Measurements from ENCODE around the gene AADACL3.
"Not testable (repeated sequence)": the region's sequence is repeated elsewhere in the genome, so short reads cannot be mapped to it uniquely, and the experiment has no call there.

AADACL3 gene, protein sequence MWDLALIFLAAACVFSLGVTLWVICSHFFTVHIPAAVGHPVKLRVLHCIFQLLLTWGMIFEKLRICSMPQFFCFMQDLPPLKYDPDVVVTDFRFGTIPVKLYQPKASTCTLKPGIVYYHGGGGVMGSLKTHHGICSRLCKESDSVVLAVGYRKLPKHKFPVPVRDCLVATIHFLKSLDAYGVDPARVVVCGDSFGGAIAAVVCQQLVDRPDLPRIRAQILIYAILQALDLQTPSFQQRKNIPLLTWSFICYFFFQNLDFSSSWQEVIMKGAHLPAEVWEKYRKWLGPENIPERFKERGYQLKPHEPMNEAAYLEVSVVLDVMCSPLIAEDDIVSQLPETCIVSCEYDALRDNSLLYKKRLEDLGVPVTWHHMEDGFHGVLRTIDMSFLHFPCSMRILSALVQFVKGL

DNA sequence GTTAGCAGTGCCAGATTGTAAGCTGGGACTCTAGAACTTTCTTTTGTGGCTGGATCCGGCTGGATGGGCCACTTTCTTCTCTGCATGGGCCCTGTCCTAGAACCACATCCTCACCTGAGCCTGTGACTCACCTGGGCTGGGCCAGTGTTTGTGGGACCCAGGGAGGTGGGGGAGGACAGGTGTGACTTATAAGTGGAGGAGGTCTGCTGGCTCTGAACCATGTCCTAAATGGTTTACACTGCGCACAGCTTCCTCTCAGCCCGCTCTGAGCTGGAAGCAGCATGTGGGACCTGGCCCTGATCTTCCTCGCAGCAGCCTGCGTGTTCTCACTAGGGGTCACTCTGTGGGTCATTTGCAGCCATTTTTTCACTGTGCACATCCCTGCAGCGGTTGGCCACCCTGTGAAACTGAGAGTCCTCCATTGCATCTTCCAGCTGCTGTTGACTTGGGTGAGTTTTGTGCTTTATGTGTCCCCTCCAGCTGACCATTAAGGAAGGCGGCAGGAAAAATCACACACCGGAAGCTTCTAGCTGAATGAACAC is at the start of gene AADACL3:
Gene AADACL3 (plus strand): TSS at position 215 of the 542 bp plus-strand sequence. CDS start 67 bp downstream, at position 282.
- no peak for DNase-seq (ENCODE audit: low read depth in 2 of 2)

GRCh38 chr1:12666141-12666735 is 49.7 kb upstream of the AADACL3 start:
- DNase-seq (ENCODE audit: low read depth in 2 of 2): no peak

DNA sequence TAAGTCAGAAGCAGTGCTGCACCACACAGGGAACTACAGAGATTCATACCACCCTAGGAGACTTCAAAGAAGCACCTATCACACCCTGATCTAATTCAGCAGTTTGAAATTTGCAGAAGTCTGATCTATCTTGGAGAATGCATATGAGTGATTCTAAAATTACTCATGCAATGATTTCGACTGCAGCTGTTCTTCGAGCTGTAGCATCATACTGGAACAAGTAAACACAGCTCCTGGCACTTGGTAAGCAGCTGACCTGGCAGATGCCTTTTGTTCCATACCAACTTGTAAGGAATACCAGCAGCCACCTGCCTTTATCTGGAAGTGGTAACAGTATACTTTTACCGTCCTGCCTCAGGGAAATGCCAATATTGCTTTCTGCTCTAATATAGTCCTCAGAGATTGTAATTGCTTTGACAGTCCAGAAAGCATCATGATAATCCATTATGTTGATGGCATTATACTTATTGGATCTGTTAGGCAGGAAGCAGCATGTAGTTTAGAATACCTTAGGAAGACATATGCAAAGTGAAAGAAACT is 46.3 kb upstream of the AADACL3 start:
- no peak for DNase-seq (ENCODE audit: low read depth in 2 of 2)

DNA sequence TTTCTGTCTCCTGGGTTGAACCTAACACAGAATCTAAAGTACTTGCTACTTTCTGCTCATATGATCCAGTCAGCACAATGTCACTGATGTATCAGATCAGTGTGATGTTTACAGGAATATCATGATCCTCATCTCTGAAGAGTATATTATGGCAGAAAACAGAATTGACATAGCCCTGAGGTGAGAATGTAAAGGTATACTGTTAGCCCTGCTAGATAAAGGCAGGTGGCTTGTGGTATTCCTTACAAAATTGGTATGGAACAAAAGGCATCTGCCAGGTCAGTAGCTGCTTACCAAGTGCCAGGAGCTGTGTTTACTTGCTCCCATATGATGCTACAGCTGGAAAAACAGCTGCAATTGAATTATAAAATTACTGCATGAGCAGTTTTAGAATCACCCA is 41.6 kb upstream of the AADACL3 start:
- DNase-seq (ENCODE audit: low read depth in 2 of 2): no peak

DNA sequence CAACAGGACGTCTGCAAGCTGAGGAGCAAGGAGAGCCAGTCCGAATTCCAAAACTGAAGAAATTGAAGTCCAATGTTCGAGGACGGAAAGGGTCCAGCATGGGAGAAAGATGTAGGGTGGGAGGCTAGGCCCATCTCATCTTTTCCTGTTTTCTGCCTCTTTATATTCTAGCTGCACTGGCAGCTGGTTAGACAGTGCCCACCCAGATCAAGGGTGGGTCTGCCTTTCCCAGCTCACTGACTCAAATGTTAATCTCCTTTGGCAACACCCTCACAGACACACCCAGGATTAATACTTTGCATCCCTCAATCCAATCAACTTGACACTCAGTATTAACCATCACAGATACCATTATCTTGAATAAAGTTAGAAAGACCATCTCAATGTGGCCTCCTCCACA is 39.8 kb upstream of the AADACL3 start:
- DNase-seq (ENCODE audit: low read depth in 2 of 2): not testable (repeated sequence)

GRCh38 chr1:12677565-12677964 is 38.3 kb upstream of the AADACL3 start:
- DNase-seq (ENCODE audit: low read depth in 2 of 2): no peak

GRCh38 chr1:12678350-12678749 is 37.6 kb upstream of the AADACL3 start:
- no peak for DNase-seq (ENCODE audit: low read depth in 2 of 2)

DNA sequence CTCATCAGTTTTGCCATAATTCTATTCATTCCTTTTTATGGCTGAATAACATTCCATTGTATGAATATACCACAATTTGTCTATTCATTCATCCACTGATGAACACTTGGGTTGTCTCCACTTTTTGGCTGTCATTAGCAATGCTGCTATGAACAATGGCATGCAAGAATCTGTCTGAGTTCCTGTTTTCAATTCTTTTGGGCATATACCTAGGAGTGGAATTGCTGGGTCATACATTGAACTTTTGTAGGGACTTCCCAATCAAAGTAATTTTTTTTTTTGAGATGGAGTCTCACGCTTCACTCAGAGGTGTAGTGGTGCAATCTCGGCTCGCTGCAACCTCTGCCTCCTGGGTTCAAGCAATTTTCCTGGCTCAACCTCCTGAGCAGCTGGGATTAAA is 37.1 kb upstream of the AADACL3 start:
- DNase-seq (ENCODE audit: low read depth in 2 of 2): no peak

- no peak for DNase-seq (ENCODE audit: low read depth in 2 of 2)
These were observed 25.8 kb upstream of the AADACL3 start for GRCh38 chr1:12690156-12690555.

DNA sequence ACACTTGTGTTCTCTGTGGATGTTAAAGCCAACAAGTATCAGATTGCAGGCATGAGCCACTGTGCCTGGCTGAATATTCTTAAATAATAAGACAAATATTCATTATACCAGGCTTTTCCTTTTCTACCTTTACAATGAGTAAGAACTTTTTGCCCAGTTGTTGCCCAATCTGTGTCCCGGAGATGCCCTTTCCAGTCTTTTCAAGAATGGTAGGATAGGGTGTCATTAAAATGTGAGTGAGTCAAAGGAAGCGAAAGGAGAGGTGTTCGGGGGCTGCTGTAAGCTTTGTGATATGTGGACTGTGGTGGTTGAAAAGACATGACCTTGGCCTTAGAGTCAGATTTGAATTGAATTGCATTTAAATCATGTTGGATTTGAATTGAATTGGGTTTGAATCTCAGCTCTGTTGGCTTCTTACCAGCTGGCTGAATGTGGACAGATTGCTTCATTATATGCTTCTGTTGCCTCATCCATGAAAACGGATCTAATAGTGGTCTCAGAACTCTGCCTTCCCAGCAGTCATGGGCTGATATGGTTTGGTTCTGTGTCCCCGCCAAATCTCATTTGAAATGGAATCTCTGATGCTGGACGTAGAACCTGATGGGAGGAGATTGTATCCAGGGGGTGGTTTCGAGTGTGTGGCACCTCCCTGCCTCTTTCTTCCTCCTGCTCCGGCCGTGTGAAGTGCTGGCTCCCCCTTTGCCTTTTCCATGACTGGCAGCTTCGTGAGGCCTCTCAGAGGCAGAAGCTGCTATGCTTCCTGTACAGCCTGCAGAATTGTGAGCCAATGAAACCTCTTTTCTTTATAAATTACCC is 22.7 kb upstream of the AADACL3 start:
- no peak for DNase-seq (ENCODE audit: low read depth in 2 of 2)

DNA sequence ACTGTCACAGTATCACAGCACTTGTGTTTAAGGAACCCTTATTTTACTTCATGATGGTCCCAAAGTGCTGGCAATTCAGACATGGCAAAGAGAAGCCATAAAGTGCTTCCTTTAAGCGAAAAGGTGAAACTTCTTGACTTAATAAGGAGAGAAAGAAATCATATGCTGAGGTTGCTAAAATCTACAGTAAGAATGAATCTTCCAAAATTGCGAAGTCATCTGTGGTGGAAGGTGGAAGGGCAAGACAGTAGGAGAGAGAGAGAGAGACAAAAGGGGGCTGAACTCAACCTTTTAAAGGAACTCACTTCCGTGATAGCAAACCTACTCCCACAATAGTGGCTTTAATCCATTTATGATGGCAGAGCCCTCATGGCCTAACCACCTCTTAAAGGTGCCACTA is 19.3 kb upstream of the AADACL3 start:
- no peak for DNase-seq (ENCODE audit: low read depth in 2 of 2)

GRCh38 chr1:12697397-12697796 is 18.5 kb upstream of the AADACL3 start:
- no peak for DNase-seq (ENCODE audit: low read depth in 2 of 2)

- no peak for DNase-seq (ENCODE audit: low read depth in 2 of 2)
These were observed 12.0 kb upstream of the AADACL3 start for GRCh38 chr1:12703821-12704451.

- no peak for DNase-seq (ENCODE audit: low read depth in 2 of 2)
These were observed 9.8 kb upstream of the AADACL3 start for GRCh38 chr1:12706061-12706460.

DNA sequence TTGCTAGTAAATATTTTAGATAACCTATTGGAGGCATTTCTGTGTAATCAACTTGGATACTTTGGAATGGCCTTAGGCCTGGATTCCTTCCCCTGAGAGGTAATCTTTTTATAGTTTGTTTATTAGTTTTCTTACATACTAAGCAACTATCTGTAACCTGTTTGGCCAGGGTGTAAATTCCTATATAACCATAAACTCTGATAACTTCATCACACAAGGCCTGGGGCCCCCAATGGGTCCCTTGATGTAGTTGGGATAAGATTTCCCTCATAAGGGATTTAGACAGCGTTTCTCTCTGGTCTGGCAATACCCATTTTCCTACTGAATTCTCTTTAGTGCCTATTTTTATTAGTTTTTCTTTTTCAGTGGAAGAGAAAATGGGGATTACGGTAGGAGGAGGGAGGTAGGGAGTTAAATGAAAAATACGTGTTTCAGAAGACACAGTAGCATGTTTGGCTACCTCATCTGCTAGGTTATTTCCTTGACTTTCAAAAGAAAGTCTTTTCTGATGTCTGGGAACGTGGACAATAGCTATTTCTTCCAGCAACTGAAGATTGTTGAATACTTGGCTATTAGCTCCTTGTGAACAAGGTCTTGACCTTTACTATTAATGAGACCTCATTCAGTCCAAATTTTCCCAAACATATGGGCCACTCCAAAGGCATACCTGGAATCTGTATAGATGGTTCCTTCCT is 7.4 kb upstream of the AADACL3 start:
- no peak for DNase-seq (ENCODE audit: low read depth in 2 of 2)

DNA sequence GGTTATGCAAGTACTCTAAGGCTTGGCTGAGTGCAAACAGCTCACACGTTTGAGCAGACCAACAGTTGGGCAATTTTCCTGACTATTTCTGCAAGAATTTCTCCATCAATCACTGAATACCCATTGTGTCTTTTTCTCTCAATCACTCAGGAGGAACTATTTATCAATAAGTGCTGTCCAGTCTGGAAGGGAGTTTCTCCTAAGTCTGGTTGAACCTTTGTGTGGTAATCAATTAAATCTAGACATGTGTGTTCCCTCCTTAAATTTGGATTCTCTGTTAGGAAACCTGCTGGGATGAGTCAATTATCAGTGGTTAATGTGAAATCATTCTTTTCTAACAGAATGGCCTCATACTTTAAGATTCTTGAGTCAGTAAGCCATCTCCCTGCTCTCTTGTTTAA is 6.8 kb upstream of the AADACL3 start:
- DNase-seq (ENCODE audit: low read depth in 2 of 2): no peak

DNA sequence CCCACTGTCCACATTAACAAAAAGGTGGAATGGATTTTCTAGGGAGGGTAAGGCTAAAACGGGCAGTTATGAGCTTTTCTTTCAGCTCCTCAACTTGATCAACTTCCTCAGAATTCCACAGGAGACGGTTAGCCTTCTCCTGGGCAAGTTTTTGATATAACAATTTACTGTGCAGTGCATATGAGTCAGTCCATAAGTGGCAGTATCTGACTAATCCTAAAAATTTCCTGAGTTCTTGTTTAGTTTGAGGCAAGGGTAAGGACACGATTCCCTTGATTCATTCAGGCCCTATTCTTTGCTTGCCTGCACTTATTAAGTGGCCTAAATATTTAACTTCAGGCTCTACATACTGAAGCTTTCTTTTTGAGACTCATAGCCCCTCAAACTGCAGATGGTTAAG is 6.2 kb upstream of the AADACL3 start:
- no peak for DNase-seq (ENCODE audit: low read depth in 2 of 2)

GRCh38 chr1:12711536-12711935 is 4.4 kb upstream of the AADACL3 start:
- no peak for DNase-seq (ENCODE audit: low read depth in 2 of 2)

- DNase-seq (ENCODE audit: low read depth in 2 of 2): no peak
These were observed 3.8 kb upstream of the AADACL3 start for GRCh38 chr1:12712076-12712475.

DNA sequence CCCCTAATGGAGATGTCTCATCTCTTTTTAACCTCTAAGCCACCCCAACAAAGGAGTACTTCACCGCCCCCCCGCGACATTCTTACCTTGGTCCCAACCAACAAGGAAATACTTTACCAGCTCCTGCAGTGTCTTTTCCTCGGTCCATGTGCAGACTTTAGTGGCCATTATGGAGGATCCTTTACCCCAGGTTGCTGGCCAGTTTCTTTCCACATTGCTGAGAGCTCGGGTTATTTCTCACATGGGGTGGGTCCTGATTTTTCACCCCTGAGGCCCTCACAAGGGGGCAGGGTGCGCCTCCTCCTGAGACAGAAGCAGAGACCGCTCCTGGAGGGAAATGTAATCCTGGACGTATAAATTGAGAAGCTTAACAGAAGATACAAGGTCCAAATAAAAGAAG is 3.0 kb upstream of the AADACL3 start:
- no peak for DNase-seq (ENCODE audit: low read depth in 2 of 2)

- DNase-seq (ENCODE audit: low read depth in 2 of 2): not testable (repeated sequence)
These were observed 2.3 kb upstream of the AADACL3 start for GRCh38 chr1:12713651-12714050.

All from stimulated activated CD4-positive, alpha-beta T cell treated with anti-CD3 and anti-CD28 coated beads, Interleukin-15, amount 100 ng/mL, for 48 hours (primary cell).